ENCODE measurements around the gene ADRM1. TPM values are rescaled to one million over a fixed set of nuclear protein-coding genes. Genes with fewer than 3 reads are reported as not detected.
A peak's percentile ranks its signal among the peaks of the same experiment; 100 is the strongest.

ADRM1 gene
- total and polyA plus RNA-seq, 2 donors from 2014 or later = 64.4 to 79.4 TPM

DNA sequence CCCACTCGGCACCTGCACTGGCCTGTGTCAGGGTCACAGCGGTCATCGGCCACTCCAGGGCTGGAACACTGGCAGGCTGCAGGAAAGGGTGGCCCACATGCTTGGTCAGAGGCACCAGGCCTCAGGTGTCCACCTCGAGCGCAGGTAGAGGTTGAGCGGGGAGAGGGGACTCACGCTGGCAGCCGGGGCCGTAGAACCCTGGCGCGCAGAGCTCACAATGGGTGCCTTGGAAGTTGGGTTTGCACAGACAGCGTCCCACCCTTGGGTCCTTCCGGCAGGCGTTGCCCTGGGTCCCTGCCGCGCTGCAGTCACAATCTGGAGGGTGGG is 35.5 kb downstream of the ADRM1 start:
- no peak for FAIRE-seq
- no peak overlapping the region for H3K4me3 ChIP-seq (ENCODE audit: low read length in 3 of 3)
- DNase-seq = no peak
- H3K27ac ChIP-seq (ENCODE audit: low read depth in 2 of 2, low read length in 2 of 2) = no peak overlapping the region
- TF ChIP-seq, protein P1, sequence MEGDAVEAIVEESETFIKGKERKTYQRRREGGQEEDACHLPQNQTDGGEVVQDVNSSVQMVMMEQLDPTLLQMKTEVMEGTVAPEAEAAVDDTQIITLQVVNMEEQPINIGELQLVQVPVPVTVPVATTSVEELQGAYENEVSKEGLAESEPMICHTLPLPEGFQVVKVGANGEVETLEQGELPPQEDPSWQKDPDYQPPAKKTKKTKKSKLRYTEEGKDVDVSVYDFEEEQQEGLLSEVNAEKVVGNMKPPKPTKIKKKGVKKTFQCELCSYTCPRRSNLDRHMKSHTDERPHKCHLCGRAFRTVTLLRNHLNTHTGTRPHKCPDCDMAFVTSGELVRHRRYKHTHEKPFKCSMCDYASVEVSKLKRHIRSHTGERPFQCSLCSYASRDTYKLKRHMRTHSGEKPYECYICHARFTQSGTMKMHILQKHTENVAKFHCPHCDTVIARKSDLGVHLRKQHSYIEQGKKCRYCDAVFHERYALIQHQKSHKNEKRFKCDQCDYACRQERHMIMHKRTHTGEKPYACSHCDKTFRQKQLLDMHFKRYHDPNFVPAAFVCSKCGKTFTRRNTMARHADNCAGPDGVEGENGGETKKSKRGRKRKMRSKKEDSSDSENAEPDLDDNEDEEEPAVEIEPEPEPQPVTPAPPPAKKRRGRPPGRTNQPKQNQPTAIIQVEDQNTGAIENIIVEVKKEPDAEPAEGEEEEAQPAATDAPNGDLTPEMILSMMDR (IDR thresholded peaks at IDR 0.05; ENCODE audit: borderline replicate concordance, extremely low read depth, insufficient read depth) = no peak
- no peaks in the 10 kb centered on the region for H3K9me3 ChIP-seq (ENCODE audit: control insufficient read depth in 2 of 3, insufficient read depth in 1 of 3, low read length in 3 of 3)
- intact Hi-C loops (cut with DNase I) = no loop called here
- H3K9ac ChIP-seq (ENCODE audit: low read length in 3 of 3) = no peak overlapping the region
- peaks cover 3 to 41% (median 31%) of the 10 kb centered on the region in 3 donors for H3K36me3 ChIP-seq (ENCODE audit: control insufficient read depth in 2 of 3, insufficient read depth in 3 of 3, low read length in 3 of 3)
- H3K4me1 ChIP-seq (ENCODE audit: control insufficient read depth in 2 of 3, insufficient read depth in 2 of 3, low read depth in 1 of 3, low read length in 3 of 3) = no peaks in the 10 kb centered on the region
- no peaks in the 10 kb centered on the region for H3K27me3 ChIP-seq (ENCODE audit: control insufficient read depth, insufficient read depth, low read length)

- FAIRE-seq (no peak), DNase-seq (no peak)
- H3K9ac ChIP-seq (ENCODE audit: low read length in 3 of 3) = no peak overlapping the region
- peaks cover 3 to 41% (median 28%) of the 10 kb centered on the region in 3 donors for H3K36me3 ChIP-seq (ENCODE audit: control insufficient read depth in 2 of 3, insufficient read depth in 3 of 3, low read length in 3 of 3)
- TF ChIP-seq, protein P1 (IDR thresholded peaks at IDR 0.05; ENCODE audit: borderline replicate concordance, extremely low read depth, insufficient read depth) = no peak
- H3K4me3 ChIP-seq (ENCODE audit: low read length in 3 of 3) = no peak overlapping the region
- H3K4me1 ChIP-seq (ENCODE audit: control insufficient read depth in 2 of 3, insufficient read depth in 2 of 3, low read depth in 1 of 3, low read length in 3 of 3) = no peaks in the 10 kb centered on the region
- no peaks in the 10 kb centered on the region for H3K9me3 ChIP-seq (ENCODE audit: control insufficient read depth in 2 of 3, insufficient read depth in 1 of 3, low read length in 3 of 3)
- H3K27ac ChIP-seq (ENCODE audit: low read depth in 2 of 2, low read length in 2 of 2) = no peak overlapping the region
- H3K27me3 ChIP-seq (ENCODE audit: control insufficient read depth, insufficient read depth, low read length) = no peaks in the 10 kb centered on the region
- intact Hi-C loops (cut with DNase I) = no loop called here
These were observed 36.9 kb downstream of the ADRM1 start for GRCh38 chr20:62339647-62340062.

DNA sequence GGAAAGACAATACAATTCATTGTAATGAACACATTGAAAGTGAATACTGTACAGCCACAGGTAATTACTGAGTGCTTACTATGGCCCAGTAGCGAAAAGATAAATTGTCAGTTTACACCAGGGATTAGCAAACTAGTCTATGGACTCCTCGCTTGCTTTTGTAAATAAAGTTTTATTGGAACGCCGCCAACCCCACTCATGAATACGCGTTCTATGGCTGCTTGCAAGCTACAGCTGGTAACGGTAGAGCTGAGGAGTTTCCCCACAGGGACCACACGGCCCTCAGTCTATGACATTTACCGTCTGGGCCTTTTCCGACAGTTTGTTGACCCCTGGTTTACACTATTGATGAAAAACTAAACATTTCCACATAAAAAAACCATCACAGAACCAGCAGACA is 40.1 kb downstream of the ADRM1 start:
- TF ChIP-seq, protein P1 (IDR thresholded peaks at IDR 0.05; ENCODE audit: borderline replicate concordance, extremely low read depth, insufficient read depth) = no peak
- H3K4me3 ChIP-seq (ENCODE audit: low read length in 3 of 3) = no peak overlapping the region
- DNase-seq = no peak
- FAIRE-seq = no peak
- peaks cover 0 to 33% (median 13%) of the 10 kb centered on the region in 3 donors for H3K36me3 ChIP-seq (ENCODE audit: control insufficient read depth in 2 of 3, insufficient read depth in 3 of 3, low read length in 3 of 3)
- H3K9ac ChIP-seq (ENCODE audit: low read length in 3 of 3) = no peak overlapping the region
- intact Hi-C loops (cut with DNase I) = no loop called here
- no peaks in the 10 kb centered on the region for H3K27me3 ChIP-seq (ENCODE audit: control insufficient read depth, insufficient read depth, low read length)
- H3K4me1 ChIP-seq (ENCODE audit: control insufficient read depth in 2 of 3, insufficient read depth in 2 of 3, low read depth in 1 of 3, low read length in 3 of 3) = no peaks in the 10 kb centered on the region
- H3K9me3 ChIP-seq (ENCODE audit: control insufficient read depth in 2 of 3, insufficient read depth in 1 of 3, low read length in 3 of 3) = no peaks in the 10 kb centered on the region
- H3K27ac ChIP-seq (ENCODE audit: low read depth in 2 of 2, low read length in 2 of 2) = no peak overlapping the region

DNA sequence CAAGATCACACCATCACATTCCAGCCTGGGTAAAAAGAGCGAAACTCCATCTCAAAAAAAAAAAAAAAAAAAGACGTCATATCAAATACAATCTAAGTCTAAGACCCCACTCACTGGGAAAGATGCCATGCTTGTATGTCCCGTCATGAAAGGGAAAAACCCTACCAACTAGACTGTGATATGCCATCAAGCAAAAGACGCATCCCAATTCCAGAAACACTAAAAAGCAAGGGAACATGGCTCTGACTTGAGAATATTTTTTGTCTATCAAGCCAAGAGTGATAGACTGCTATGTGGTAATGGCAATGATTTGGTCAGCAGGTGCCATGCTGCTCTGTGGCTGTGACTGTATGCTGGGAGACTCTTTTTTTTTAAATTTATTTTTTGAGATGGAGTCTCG is 41.3 kb downstream of the ADRM1 start:
- no peak for FAIRE-seq
- intact Hi-C loops (cut with DNase I) = no loop called here

More for the DNA sequence above, 41.3 kb downstream of the ADRM1 start:
- peaks cover 0 to 34% (median 8%) of the 10 kb centered on the region in 3 donors for H3K36me3 ChIP-seq (ENCODE audit: control insufficient read depth in 2 of 3, insufficient read depth in 3 of 3, low read length in 3 of 3)
- no peaks in the 10 kb centered on the region for H3K27me3 ChIP-seq (ENCODE audit: control insufficient read depth, insufficient read depth, low read length)
- no peak overlapping the region for H3K27ac ChIP-seq (ENCODE audit: low read depth in 2 of 2, low read length in 2 of 2)
- TF ChIP-seq, protein P1 (IDR thresholded peaks at IDR 0.05; ENCODE audit: borderline replicate concordance, extremely low read depth, insufficient read depth) = no peak
- H3K4me3 ChIP-seq (ENCODE audit: low read length in 3 of 3) = no peak overlapping the region
- no peaks in the 10 kb centered on the region for H3K4me1 ChIP-seq (ENCODE audit: control insufficient read depth in 2 of 3, insufficient read depth in 2 of 3, low read depth in 1 of 3, low read length in 3 of 3)
- no peak for DNase-seq
- H3K9me3 ChIP-seq (ENCODE audit: control insufficient read depth in 2 of 3, insufficient read depth in 1 of 3, low read length in 3 of 3) = no peaks in the 10 kb centered on the region
- H3K9ac ChIP-seq (ENCODE audit: low read length in 3 of 3) = peak overlapping the region in 1 of 3 donors; percentile 19

All from kidney (tissue), 14 donors.